ENCODE data around the gene APCDD1.

DNA sequence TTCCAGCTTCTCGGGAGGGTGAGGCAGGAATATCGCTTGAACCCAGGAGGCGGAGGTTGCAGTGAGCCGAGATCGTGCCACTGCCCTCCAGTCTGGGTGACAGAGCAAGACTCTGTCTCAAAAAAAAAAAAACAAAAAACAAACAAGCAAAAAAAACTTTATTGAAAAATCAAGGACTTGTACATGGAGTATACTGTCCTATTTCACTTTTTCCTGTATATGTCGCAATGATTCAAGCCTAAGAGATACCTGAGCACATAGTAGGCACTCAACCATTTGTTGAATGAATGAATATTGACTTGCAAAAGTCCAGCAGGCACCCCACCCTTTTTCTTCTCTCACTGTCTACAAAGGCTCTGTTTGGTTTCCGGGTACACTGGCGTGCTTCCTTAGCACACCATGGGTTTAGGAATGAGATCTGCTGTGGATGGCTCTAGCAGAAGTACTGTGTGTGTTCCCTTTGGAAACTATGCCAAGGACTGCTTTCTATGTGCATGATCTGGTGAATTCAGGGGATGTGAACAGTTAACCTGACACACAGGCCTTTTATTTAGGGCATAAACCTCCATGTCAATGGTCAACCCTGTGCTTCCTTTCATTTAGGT, 6.1 kb downstream of the APCDD1 start:
- no peak for TF ChIP-seq EZH2phosphoT487 (IDR thresholded peaks at IDR 0.05)
- TF ChIP-seq, protein P1, sequence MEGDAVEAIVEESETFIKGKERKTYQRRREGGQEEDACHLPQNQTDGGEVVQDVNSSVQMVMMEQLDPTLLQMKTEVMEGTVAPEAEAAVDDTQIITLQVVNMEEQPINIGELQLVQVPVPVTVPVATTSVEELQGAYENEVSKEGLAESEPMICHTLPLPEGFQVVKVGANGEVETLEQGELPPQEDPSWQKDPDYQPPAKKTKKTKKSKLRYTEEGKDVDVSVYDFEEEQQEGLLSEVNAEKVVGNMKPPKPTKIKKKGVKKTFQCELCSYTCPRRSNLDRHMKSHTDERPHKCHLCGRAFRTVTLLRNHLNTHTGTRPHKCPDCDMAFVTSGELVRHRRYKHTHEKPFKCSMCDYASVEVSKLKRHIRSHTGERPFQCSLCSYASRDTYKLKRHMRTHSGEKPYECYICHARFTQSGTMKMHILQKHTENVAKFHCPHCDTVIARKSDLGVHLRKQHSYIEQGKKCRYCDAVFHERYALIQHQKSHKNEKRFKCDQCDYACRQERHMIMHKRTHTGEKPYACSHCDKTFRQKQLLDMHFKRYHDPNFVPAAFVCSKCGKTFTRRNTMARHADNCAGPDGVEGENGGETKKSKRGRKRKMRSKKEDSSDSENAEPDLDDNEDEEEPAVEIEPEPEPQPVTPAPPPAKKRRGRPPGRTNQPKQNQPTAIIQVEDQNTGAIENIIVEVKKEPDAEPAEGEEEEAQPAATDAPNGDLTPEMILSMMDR (IDR thresholded peaks at IDR 0.05), result no peak

All from neural progenitor cell (in vitro differentiated cells).